Testis (tissue), 2 donors: ENCODE data around the gene JADE3.

Experiments
- CTCF ChIP-seq, 3 experiments: fragments of 450-650 bp in 2 of 3; fragments of 200-600 bp in 1 of 3; sonication (generic) in 1 of 3; IDR thresholded peaks; one replicate each; pipeline ENCODE4 v1.5.1; 2016 to 2019; ENCODE audit warnings: antibody characterized with exemption in 3 of 3, mild to moderate bottlenecking in 2 of 3, moderate library complexity in 1 of 3
- POLR2A ChIP-seq: fragments of 450-650 bp; IDR thresholded peaks from one replicate; pipeline ENCODE4 v1.6.1; 2017; ENCODE audit warnings: antibody characterized with exemption, mild to moderate bottlenecking, moderate library complexity

DNA sequence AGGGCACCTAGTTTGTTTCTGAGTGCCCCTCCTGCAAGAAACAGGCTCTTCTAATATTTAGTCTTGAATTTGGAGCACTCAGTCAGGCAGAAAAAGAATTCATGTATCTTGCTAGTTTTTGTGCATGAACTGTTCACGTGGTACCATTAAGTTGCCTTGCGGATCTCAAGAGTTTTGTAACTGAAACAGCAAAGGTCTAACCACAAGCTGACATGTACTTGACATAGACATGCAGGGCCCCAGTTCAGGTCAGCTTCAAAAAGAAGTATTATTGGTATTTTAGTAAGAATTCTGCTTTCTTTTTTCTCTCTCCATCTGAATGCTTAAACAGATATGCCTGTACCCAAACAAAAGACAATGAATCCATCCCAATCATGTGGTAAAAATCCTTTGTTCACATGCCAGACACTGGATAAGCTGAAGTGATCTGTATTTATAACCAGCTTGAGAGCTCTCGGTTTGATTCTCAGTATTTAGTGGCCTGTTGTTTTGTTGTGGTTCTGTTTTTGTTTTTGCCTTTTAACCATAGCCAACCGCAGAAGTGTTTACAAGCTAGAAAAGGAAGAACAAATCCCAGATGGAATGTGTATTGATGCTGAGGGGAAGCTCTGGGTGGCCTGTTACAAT lies 179.0 kb downstream of the JADE3 start:
- no peak for TF ChIP-seq CTCF (IDR thresholded peaks at IDR 0.05)
- no peak for TF ChIP-seq POLR2A
